Activated CD4-positive, alpha-beta memory T cell treated with anti-CD3 and anti-CD28 coated beads for 36 hours (primary cell): Measurements from ENCODE around the gene TMEM240. TPM values are rescaled to one million over a fixed set of nuclear protein-coding genes. Genes with fewer than 3 reads are reported as not detected.
"Not testable (repeated sequence)": the region's sequence is repeated elsewhere in the genome, so short reads cannot be mapped to it uniquely, and the experiment has no call there.

ENCODE experiments used
- CTCF ChIA-PET: fragments of 350-600 bp; sonication (Branson Sonifier 250); formaldehyde crosslinking; loops from one replicate; lab custom pipeline; 2021; ENCODE audit warnings: antibody characterized with exemption, inconsistent platforms; lab: Charles Lee
- POLR2A ChIA-PET: fragments of 350-600 bp; sonication (Branson Sonifier 250); formaldehyde crosslinking; loops from one replicate; lab custom pipeline; 2021; ENCODE audit warnings: antibody characterized with exemption; lab: Charles Lee
- DNase-seq: peaks from one replicate; pipeline ENCODE4 v3.0.0-alpha.2; 2020
- H3K27ac Mint-ChIP-seq: one replicate; pipeline ENCODE4 v1.8.0; 2021; ENCODE audit warnings: mixed read lengths
- H3K27me3 Mint-ChIP-seq: one replicate; pipeline ENCODE4 v1.8.0; 2021; ENCODE audit warnings: mixed read lengths
- H3K36me3 Mint-ChIP-seq: one replicate; pipeline ENCODE4 v1.8.0; 2021; ENCODE audit warnings: mixed read lengths
- H3K4me1 Mint-ChIP-seq: one replicate; pipeline ENCODE4 v1.8.0; 2021; ENCODE audit warnings: low read depth, mixed read lengths
- H3K4me3 Mint-ChIP-seq: one replicate; pipeline ENCODE4 v1.8.0; 2021; ENCODE audit warnings: mild to moderate bottlenecking, mixed read lengths
- H3K9me3 Mint-ChIP-seq: one replicate; pipeline ENCODE4 v1.8.0; 2021; ENCODE audit warnings: mixed read lengths
- intact Hi-C: fragments of 100-400 bp; cut with micrococcal nuclease; formaldehyde crosslinking; loops from one replicate; pipeline ENCODE4 v1.15.1; 2023
- total RNA-seq, 2 experiments: library from RNA; stranded (reverse); gene quantifications; one replicate each; pipeline ENCODE4 v1.2.3, GENCODE V29; 2021

TMEM240 gene
- total RNA-seq, 2 experiments from 2014 or later: 0.29 TPM; not detected in 1

DNA sequence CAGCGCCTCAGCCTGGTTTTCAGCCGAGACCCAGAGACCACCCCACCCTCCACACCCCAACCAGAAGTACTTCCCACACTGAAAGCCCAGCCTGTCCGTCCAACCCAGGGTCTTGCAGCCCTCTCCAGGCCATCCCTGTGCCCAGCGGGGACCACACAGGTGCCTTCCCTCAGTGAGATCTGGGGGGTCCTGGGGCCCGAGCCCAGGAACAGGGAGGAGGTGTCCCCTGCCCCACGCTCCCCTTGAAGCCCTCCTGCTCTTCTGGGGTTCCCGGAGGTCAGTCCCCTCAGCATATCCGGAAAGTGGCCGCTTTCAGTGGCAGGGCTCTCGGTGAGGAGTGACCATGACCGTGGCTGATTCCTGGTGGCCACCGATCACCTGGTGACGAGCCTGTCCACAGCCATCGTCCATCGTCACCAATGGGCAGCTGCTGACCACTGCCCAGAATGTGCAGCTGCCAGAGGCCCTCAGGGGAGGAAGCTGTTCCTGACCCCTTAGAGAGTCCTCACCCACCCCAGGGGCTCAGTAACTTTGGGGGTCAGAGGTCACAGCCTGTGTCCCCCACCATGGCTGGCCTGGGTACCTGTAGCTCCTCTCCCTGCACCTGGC, 3.4 kb downstream of the TMEM240 start:
- no peaks in the 10 kb centered on the region for H3K4me1 Mint-ChIP-seq
- H3K4me3 Mint-ChIP-seq: no peak overlapping the region
- ChIA-PET POLR2A (interaction anchor here (0.5 kb wide), 1 partner anchor 44 kb away, joined by 3 read pairs; no protein-coding TSS in a partner anchor), CTCF (interaction anchor here (1.1 kb wide), 1 partner anchor 165 kb away, joined by 3 read pairs; no protein-coding TSS in a partner anchor)
- H3K27me3 Mint-ChIP-seq: no peaks in the 10 kb centered on the region
- DNase-seq: no peak
- H3K36me3 Mint-ChIP-seq: peaks cover 6% of the 10 kb centered on the region
- peaks cover 2% of the 10 kb centered on the region for H3K9me3 Mint-ChIP-seq
- no peak overlapping the region for H3K27ac Mint-ChIP-seq
- intact Hi-C loops: no loop called here

DNA sequence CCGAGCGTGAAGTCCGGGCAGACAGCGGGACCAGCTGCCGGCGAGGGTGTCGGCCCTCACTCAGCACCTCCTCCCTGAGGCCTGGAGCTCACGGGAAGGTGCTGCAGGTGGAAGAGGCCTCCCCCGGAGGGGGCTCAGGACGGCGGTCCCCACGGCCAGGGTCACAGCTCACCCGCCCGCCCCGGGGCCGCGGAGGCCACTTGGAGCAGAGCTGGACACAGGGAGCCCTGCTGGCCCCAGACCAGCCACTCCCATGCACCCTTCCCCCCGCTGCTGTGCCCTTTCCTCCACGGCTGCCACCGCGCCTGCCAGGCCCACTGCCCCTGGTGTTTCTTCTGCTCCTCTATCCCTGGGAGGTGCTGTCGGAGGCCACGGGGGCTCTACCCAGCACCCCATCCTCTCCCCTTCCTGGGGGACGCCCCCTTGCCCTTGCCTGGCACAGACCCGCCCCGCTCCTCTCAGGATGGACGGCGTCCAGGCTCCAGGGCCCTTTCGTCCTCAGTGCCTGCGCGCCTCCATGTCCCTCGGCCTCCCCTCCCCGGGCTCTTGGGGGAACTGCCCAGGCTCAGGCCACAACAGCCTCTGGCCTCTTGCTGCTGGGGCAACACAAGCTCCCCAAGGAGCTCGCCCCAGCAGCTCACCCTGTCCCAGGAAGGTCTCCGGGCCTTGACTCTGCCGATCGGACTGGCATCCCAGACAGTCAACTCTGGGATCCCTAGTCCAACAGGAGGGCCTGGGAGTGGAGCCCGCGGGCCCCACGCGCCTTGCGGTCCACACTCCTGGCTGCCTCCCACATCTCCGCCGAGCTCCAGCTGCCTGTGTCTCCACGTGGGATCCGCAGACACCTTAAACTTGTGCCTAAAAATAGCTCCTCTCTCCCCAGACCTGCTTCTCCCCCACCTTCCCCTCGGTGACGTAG, 4.1 kb downstream of the TMEM240 start:
- H3K27ac Mint-ChIP-seq: no peak overlapping the region
- intact Hi-C loops: no loop called here
- CTCF ChIA-PET: interaction anchor here (1.1 kb wide), 1 partner anchor 164 kb away, joined by 3 read pairs; no protein-coding TSS in a partner anchor
- no peaks in the 10 kb centered on the region for H3K27me3 Mint-ChIP-seq
- peaks cover 9% of the 10 kb centered on the region for H3K36me3 Mint-ChIP-seq
- no peak for DNase-seq
- POLR2A ChIA-PET: interaction anchor here (0.5 kb wide), 1 partner anchor 43 kb away, joined by 3 read pairs; no protein-coding TSS in a partner anchor
- no peak overlapping the region for H3K4me3 Mint-ChIP-seq
- H3K9me3 Mint-ChIP-seq: peaks cover 5% of the 10 kb centered on the region
- H3K4me1 Mint-ChIP-seq: no peaks in the 10 kb centered on the region

DNA sequence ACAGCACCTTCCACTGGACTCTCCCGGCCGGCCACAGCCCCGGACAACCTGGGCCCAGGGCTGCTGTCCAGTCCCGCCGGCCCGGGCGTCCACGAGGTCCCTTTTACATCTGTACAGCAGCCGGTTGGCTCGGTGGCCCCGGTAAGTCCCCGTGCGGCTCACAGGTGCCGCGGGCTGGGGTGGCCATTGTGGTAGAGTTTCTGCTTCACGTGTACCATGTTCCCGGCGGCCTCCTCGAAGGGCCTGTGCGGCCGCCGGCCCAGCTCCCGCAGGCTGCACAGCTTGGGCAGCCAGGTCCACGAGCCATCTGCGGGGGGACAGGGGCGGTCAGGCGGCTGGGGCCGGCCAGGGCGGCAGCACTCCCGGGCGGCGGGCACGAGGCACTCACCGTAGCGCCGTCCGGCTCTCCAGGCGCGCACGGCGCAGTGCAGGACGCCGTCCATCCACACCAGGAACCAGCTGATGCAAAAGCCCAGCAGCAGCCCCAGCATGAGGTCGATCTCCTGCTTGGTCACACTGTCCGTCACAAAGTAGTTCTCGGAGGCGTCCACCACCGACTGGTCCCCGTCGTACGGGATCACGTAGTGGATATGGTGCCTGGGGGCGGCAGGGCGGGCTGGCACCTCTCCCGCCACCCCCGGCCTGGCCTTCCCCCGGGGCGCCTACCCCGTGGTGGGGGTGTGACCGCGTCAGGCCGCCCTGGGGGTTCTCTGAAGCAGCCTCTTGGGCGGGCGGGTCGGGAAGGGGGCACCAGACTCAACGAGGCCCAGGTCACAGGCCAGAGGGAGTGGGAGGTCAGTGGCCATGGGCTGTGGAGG, 5.0 kb downstream of the TMEM240 start:
- CTCF ChIA-PET: interaction anchor here (1.1 kb wide), 1 partner anchor 163 kb away, joined by 3 read pairs; no protein-coding TSS in a partner anchor
- Mint-ChIP-seq H3K27ac (no peak overlapping the region), H3K4me1 (no peaks in the 10 kb centered on the region), H3K4me3 (no peak overlapping the region), H3K9me3 (peaks cover 9% of the 10 kb centered on the region), H3K36me3 (peaks cover 12% of the 10 kb centered on the region), H3K27me3 (no peaks in the 10 kb centered on the region)
- POLR2A ChIA-PET: no interaction called here
- no peak for DNase-seq
- intact Hi-C loops: no loop called here

DNA sequence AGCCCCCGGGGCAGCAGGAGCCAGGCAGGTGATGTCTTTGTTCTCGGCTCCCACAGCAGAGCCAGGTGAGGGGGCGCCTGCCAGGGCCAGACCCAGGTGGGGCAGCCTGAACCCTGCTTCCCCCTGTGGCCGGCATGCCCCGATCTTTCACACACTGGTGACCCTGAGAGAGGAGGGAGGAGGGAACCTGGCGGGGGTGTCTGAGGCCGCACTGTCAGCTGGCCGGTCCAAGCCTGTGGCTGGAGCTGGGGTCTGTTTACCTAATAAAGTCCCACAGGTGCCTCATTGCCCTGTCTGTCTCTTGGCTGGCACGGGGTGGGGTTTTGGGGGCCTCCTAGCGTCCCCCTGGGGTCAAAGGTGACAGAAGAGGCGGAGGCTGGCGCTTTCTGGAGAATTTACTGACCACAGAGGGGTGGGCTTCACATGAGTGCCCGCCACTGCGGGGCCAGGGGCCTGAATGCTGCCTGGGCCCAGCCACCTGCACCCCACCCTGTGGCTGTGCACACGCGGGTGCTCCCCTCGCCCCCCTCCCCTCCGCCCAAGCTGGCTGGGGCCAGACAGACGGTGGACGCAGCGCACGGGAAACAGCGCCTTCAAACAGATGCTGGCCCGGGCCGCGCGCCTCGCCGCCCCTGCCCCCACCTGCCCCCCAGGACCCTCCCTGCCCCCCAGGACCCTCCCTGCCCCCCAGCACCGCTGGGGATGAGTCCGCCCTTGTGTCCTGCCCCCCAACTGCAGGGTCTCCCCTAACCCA, 5.8 kb downstream of the TMEM240 start:
- no peak for DNase-seq
- Mint-ChIP-seq H3K4me1 (no peaks in the 10 kb centered on the region), H3K27me3 (no peaks in the 10 kb centered on the region), H3K27ac (no peak overlapping the region), H3K4me3 (no peak overlapping the region), H3K9me3 (peaks cover 9% of the 10 kb centered on the region), H3K36me3 (peaks cover 20% of the 10 kb centered on the region)
- ChIA-PET POLR2A (no interaction called here), CTCF (no interaction called here)
- intact Hi-C loops: no loop called here

DNA sequence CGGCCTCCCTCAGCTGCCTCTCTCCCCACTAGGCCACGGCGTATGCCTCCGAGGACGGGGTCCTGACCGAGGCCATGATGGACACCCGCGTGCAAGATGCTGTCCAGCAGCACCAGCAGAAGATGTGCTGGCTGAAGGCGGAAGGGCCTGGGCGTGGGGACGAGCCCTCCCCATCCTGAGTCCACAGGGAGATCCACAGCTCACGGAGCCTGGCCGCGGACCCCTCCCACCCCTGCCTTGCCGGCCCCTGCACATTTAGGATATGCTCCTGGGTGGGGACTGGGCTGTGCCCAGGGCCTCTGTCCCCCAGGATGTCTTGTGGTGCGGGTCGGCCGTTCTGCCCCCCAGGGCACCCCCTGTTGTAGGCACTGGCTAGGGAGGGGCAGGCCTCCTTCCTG, 6.5 kb downstream of the TMEM240 start:
- DNase-seq, H3K27me3 Mint-ChIP-seq, H3K4me1 Mint-ChIP-seq, POLR2A ChIA-PET, intact Hi-C loops, H3K9me3 Mint-ChIP-seq, H3K4me3 Mint-ChIP-seq, H3K27ac Mint-ChIP-seq, CTCF ChIA-PET: not testable (repeated sequence)
- H3K36me3 Mint-ChIP-seq: peaks cover 23% of the 10 kb centered on the region

DNA sequence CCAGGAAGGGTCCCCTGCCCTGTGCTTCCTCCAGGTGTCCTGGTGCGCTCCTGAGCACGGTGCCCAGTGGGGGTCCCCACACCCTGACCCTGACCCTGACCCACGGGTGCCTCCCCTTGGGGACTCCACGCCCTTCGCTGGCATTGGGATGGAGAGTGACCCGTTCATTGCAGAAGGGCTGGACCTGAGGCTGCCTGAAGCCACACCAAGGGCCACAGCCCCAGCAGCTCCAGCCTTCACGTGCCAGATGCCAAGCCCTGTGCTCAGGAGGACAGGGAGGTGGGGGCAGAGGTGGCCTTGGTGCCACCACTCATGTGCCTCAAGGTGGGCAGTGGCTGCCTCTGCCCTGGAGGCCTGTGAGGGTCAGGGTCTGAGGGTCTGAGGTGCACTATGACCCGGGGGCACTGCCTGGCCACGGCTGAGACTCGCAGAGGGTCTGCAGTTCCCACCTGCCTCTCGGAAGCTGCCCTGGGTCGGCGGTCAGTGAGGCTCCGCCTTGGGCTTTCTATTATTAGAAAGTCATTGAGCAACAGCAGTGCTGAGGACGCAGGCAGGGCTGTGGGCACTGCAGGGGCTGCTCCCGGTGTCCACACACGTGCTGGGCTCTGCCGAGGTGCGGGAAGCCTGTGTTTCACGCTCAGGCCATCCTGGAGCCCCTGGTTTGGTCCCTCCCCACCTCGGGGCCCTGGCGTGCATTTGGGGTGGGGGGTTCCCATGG, 7.1 kb downstream of the TMEM240 start:
- H3K4me1 Mint-ChIP-seq, H3K27me3 Mint-ChIP-seq, intact Hi-C loops, CTCF ChIA-PET, H3K27ac Mint-ChIP-seq, H3K4me3 Mint-ChIP-seq, POLR2A ChIA-PET, H3K9me3 Mint-ChIP-seq, DNase-seq: not testable (repeated sequence)
- H3K36me3 Mint-ChIP-seq: peaks cover 26% of the 10 kb centered on the region

DNA sequence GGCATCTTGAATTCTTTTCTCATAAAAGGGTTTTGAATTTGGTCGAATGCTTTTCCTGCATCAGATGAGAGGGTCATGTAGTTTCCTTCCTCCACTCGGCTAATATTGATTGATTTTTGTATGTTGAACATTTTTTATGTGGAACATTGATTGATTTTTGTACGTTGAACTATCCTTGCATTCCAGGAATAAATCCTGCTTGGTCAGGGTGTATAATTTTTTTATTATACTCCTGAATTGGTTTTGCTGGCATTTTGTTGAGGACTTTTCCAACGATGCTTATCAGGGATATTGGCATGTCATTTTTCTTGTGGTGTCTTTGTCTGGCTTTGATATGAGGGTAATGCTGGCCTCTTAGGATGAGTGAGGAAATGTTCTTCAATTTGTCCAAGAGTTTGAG, 8.5 kb downstream of the TMEM240 start:
- no peak for DNase-seq
- Mint-ChIP-seq H3K27ac (no peak overlapping the region), H3K27me3 (no peaks in the 10 kb centered on the region), H3K9me3 (peaks cover 9% of the 10 kb centered on the region), H3K4me1 (no peaks in the 10 kb centered on the region), H3K36me3 (peaks cover 30% of the 10 kb centered on the region), H3K4me3 (no peak overlapping the region)
- CTCF ChIA-PET: no interaction called here
- POLR2A ChIA-PET: interaction anchor here (0.6 to 0.7 kb wide), 2 partner anchors 38 to 803 kb away, joined by 4 read pairs; no protein-coding TSS in a partner anchor
- intact Hi-C loops: no loop called here

DNA sequence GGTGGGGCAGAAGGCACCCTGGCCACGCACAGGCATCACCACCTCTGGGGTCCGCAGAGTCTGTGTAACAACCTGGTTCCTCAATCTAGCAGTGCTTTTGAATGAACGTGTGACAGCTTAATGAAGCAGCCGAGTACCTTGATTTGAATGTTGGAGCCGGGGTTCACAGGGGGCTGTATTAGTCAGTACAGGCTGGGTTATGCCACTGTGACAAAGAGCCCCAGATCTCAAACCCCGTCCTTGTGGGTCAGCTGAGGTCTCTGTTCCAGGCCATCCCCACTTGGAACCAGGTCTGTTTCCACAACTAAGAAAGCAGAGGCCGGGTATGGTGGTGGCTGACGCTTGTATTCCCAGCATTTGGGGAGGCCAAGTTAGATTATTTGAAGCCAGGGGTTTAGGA, 10.5 kb downstream of the TMEM240 start:
- Mint-ChIP-seq H3K4me3 (no peak overlapping the region), H3K9me3 (peaks cover 9% of the 10 kb centered on the region), H3K4me1 (no peaks in the 10 kb centered on the region), H3K27me3 (no peaks in the 10 kb centered on the region), H3K27ac (no peak overlapping the region), H3K36me3 (peaks cover 30% of the 10 kb centered on the region)
- intact Hi-C loops: no loop called here
- ChIA-PET CTCF (no interaction called here), POLR2A (no interaction called here)
- DNase-seq: no peak

DNA sequence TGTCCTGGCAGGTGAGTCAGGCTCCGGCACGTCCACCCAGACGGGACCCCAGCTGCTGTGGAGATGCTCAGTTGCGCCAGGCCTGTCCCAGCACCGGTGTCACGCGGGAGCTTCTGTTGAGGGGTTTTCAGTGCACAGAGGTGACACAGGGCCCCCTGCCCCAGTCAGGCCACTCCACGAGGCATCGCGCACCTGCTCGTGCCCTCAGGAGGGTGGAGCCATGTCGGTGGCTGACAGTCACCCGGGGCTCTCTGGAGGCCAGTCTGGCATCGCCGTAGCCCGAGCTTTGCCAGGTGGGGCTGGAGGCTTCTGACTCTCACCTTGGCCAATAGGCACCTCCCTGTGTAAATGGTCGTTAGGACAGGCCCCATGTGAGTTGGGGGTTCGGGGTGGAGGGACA, 11.1 kb downstream of the TMEM240 start:
- POLR2A ChIA-PET: no interaction called here

DNA sequence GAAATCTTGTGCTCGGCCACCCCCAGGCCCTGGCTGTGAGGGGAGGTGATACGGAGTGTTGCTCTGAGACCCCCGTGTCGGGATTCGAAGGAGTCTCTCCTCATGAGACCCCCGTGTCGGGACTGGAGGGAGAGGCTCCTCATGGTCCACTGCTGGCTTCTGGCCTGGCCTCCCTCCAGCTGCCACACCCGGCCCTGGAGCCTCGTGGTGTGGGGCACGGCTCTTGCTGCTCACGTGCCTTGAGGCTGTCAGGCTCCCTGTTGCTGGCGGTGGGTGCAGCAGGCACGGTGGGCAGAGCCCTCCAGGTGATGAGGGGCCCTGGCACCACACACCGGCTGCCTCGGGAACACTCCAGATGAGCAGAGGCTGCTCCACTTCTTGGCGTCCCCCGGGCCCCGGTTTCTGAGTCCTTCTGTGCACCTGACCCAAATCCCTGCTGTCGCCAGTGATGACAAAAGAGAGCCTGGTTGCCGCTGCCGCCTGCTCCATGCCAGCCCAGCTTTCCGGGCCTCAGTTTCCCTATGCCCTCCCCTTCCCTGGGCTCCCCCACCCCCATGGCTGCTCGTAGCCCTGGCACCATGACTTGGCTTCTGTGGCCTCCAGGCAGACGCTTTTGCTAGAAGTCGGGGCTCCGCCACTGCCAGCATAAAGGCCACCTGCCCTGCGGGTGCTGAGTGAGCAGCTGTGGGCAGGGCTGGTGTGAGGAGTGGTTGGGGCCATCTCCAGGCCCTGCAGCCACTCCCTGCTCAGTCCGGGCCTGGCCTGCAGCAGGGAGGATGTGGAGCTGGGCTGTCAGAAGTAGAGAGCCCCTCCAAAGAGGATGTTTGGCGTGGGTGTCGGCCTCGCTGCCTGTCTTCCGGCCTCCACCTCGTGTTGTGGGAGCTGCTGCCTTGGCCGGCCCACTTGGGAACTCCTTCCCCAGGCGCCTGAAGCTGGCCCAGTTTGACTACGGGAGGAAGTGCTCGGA, 11.8 kb downstream of the TMEM240 start:
- no peak for DNase-seq
- POLR2A ChIA-PET: no interaction called here

More for the DNA sequence above, 11.1 kb downstream of the TMEM240 start:
- CTCF ChIA-PET: no interaction called here
- intact Hi-C loops: no loop called here
- Mint-ChIP-seq H3K4me3 (no peak overlapping the region), H3K27me3 (no peaks in the 10 kb centered on the region), H3K36me3 (peaks cover 30% of the 10 kb centered on the region), H3K9me3 (peaks cover 9% of the 10 kb centered on the region), H3K4me1 (no peaks in the 10 kb centered on the region), H3K27ac (no peak overlapping the region)
- DNase-seq: no peak

More for the DNA sequence above, 11.8 kb downstream of the TMEM240 start:
- no peak overlapping the region for H3K27ac Mint-ChIP-seq
- H3K9me3 Mint-ChIP-seq: peaks cover 9% of the 10 kb centered on the region
- intact Hi-C loops: no loop called here
- no peaks in the 10 kb centered on the region for H3K27me3 Mint-ChIP-seq
- no peak overlapping the region for H3K4me3 Mint-ChIP-seq
- no peaks in the 10 kb centered on the region for H3K4me1 Mint-ChIP-seq
- CTCF ChIA-PET: no interaction called here
- H3K36me3 Mint-ChIP-seq: peaks cover 31% of the 10 kb centered on the region
